K562 (cell line): ENCODE results near the gene FHDC1. TPM values are rescaled to one million over a fixed set of nuclear protein-coding genes. Genes with fewer than 3 reads are reported as not detected.
A peak's percentile ranks its signal among the peaks of the same experiment; 100 is the strongest.

Experiments
- ATAC-seq: fragments of 200-7000 bp; cut with Tn5 transposase; 3 replicates; pipeline ENCODE4 v1.9.1; 2020; ENCODE audit warnings: moderate library complexity
- BruUV-seq: library from RNA; stranded (reverse); fragments of 400-500 nt; replicated peaks from 2 replicates; lab custom pipeline; 2021; lab: Mats Ljungman, UMichigan
- CTCF ChIA-PET: fragments of 300-600 bp; formaldehyde crosslinking; extraction: SDS; loops from one replicate; lab custom pipeline; 2021; ENCODE audit warnings: low intra/inter-chr PET ratio; lab: Yijun Ruan, JAX
- POLR2A ChIA-PET: fragments of 300-600, 350-650 bp; sonication (Branson Sonifier 250); formaldehyde crosslinking; extraction: SDS; loops from one replicate; lab custom pipeline; 2021; ENCODE audit warnings: antibody characterized with exemption, inconsistent platforms; lab: Yijun Ruan, JAX
- DNase-seq, 4 experiments: peaks; one replicate each; pipeline versions ENCODE4 v3.0.0 to v3.0.0-alpha.2; 2011 to 2018; ENCODE audit warnings: low spot score in 3 of 4, mixed read lengths in 3 of 4; ENCODE audit errors: extremely low read depth in 1 of 4
- FAIRE-seq: peaks from 2 replicates; lab custom pipeline; 2011; peaks lifted over from hg19 to GRCh38; lab: Jason Lieb, UNC
- H2AFZ ChIP-seq: 2 replicates; pipeline ENCODE4 v1.6.0; 2011; ENCODE audit warnings: low read depth, low read length, control low read depth, inconsistent platforms
- H3K27ac ChIP-seq: fragments of 200-600 bp; 3 replicates; pipeline ENCODE4 v1.8.0; 2011; ENCODE audit warnings: low read depth, mild to moderate bottlenecking, control low read depth, inconsistent platforms, low read length, moderate library complexity, mixed read lengths; ENCODE audit errors: extremely low read depth
- H3K27me3 ChIP-seq, 2 experiments: fragments of 300-600 bp in 1 of 2; 2 replicates in 1 of 2; 3 replicates in 1 of 2; pipeline versions ENCODE4 v1.6.0 to v1.8.0; 2011; ENCODE audit warnings: inconsistent platforms in 2 of 2, low read length in 2 of 2, mild to moderate bottlenecking in 1 of 2, mixed read lengths in 1 of 2, moderate library complexity in 1 of 2; ENCODE audit not compliant: control insufficient read depth in 2 of 2, insufficient read depth in 2 of 2
- H3K36me3 ChIP-seq: fragments of 300-600 bp; 3 replicates; pipeline ENCODE4 v1.8.0; 2011; ENCODE audit warnings: mild to moderate bottlenecking, low read length, inconsistent platforms; ENCODE audit not compliant: control insufficient read depth, insufficient read depth
- H3K4me1 ChIP-seq, 2 experiments: fragments of 200-600 bp in 1 of 2; replicated peaks in 1 of 2; 2 replicates in 1 of 2; 3 replicates in 1 of 2; pipeline versions ENCODE4 v1.5.1 to v1.8.0; 2011; ENCODE audit warnings: inconsistent platforms in 2 of 2, low read length in 2 of 2, mild to moderate bottlenecking in 1 of 2, mixed read lengths in 1 of 2, moderate library complexity in 1 of 2; ENCODE audit not compliant: control insufficient read depth in 2 of 2, insufficient read depth in 2 of 2
- H3K4me2 ChIP-seq: 2 replicates; pipeline ENCODE4 v1.6.1; 2011; ENCODE audit warnings: low read length, control low read depth, inconsistent platforms, mixed read lengths; ENCODE audit not compliant: insufficient read depth
- H3K4me3 ChIP-seq: fragments of 200-600 bp; sonication (generic), shearing (Covaris generic); 2 replicates; pipeline ENCODE4 v1.5.1; 2016; ENCODE audit warnings: control low read depth, inconsistent platforms
- H3K79me2 ChIP-seq: fragments of 200-600 bp; 3 replicates; pipeline ENCODE4 v1.8.0; 2011; ENCODE audit warnings: low read length, inconsistent platforms; ENCODE audit not compliant: control insufficient read depth, insufficient read depth
- H3K9ac ChIP-seq, 2 experiments: 2 replicates each; pipeline versions ENCODE4 v1.6.0 to v1.6.1; 2011; ENCODE audit warnings: low read depth in 2 of 2, low read length in 2 of 2, control low read depth in 1 of 2, inconsistent platforms in 1 of 2, mild to moderate bottlenecking in 1 of 2, mixed read lengths in 1 of 2; ENCODE audit not compliant: insufficient read depth in 1 of 2
- H3K9me1 ChIP-seq: one replicate; pipeline ENCODE4 v1.6.0; 2011; ENCODE audit warnings: inconsistent platforms, mild to moderate bottlenecking, low read length, moderate library complexity; ENCODE audit not compliant: control insufficient read depth, insufficient read depth
- H3K9me3 ChIP-seq: replicated peaks from 2 replicates; pipeline ENCODE4 v1.5.1; 2011; ENCODE audit warnings: low read depth, low read length, inconsistent platforms; ENCODE audit not compliant: control insufficient read depth, insufficient read depth
- H4K20me1 ChIP-seq: replicated peaks from 2 replicates; pipeline ENCODE4 v1.6.1; 2011; ENCODE audit warnings: low read length, inconsistent platforms, mixed read lengths; ENCODE audit not compliant: control insufficient read depth, insufficient read depth
- EZH2 ChIP-seq: IDR thresholded peaks from 2 replicates; pipeline ENCODE4 v1.6.1; 2012; ENCODE audit warnings: low read depth, mild to moderate bottlenecking, inconsistent platforms, low read length, borderline replicate concordance
- FOXJ2 ChIP-seq: fragments of 200-800 bp; sonication (Bioruptor generic); IDR thresholded peaks from 2 replicates; pipeline ENCODE4 v1.6.1; 2016; ENCODE audit warnings: missing genetic modification characterization, missing compliant biosample characterization
- GATA2 ChIP-seq: sonication (generic); formaldehyde crosslinking; IDR thresholded peaks from 2 replicates; pipeline ENCODE4 v1.4.0; 2020; ENCODE audit warnings: mild to moderate bottlenecking, missing genetic modification reagents
- LCOR ChIP-seq: sonication (generic); formaldehyde crosslinking; IDR thresholded peaks from 2 replicates; pipeline ENCODE4 v1.8.0; 2022; ENCODE audit warnings: mild to moderate bottlenecking, missing genetic modification reagents
- MAFK ChIP-seq: IDR thresholded peaks from 2 replicates; pipeline ENCODE4 v1.6.1; 2011; ENCODE audit warnings: low read length, improper control_type of control experiment
- NRF1 ChIP-seq, 2 experiments: fragments of 450-650 bp; IDR thresholded peaks in 1 of 2; conservative IDR thresholded peaks in 1 of 2; 2 replicates each; pipeline ENCODE4 v1.6.1; 2014; ENCODE audit warnings: mild to moderate bottlenecking in 2 of 2
- POU5F1 ChIP-seq: fragments of 150-350 bp; IDR thresholded peaks from 2 replicates; pipeline ENCODE4 v1.6.1; 2014; ENCODE audit warnings: borderline replicate concordance, low read length, low read depth, mild to moderate bottlenecking; ENCODE audit not compliant: partially characterized antibody
- SIRT6 ChIP-seq: IDR thresholded peaks from one replicate; pipeline ENCODE4 v1.6.1; 2012; ENCODE audit warnings: low read depth, mild to moderate bottlenecking, control low read depth, inconsistent platforms, low read length, moderate library complexity
- SMARCA5 ChIP-seq: fragments of 450-650 bp; IDR thresholded peaks from 2 replicates; pipeline ENCODE4 v1.6.1; 2016
- ZFP36 ChIP-seq: fragments of 150-350 bp; IDR thresholded peaks from 2 replicates; pipeline ENCODE4 v1.6.1; 2018; ENCODE audit warnings: low read length, low read depth; ENCODE audit not compliant: partially characterized antibody
- ZNF354B ChIP-seq: fragments of 250-450 bp; sonication (Bioruptor Pico); IDR thresholded peaks from 2 replicates; pipeline ENCODE4 v1.4.0; 2020
- WGBS: fragments of 100-300 bp; shearing (Covaris generic); methylation state at CpG from one replicate; pipeline ENCODE4 v1.1.6; 2016; ENCODE audit warnings: low coverage, mixed read lengths; ENCODE audit not compliant: insufficient coverage; ENCODE audit errors: missing lambda C conversion rate; 5-methylcytosine and 5-hydroxymethylcytosine counted together
- in situ Hi-C: fragments of 300-500 bp; cut with MboI; formaldehyde crosslinking; loops from 4 replicates; pipeline ENCODE4 v1.15.0; 2018; ENCODE audit warnings: inconsistent platforms, mixed read lengths
- intact Hi-C: fragments of 100-400 bp; cut with micrococcal nuclease; formaldehyde crosslinking; loops from 2 replicates; pipeline ENCODE4 v1.14.2; 2022
- polyA plus RNA-seq, 8 experiments: library from polyadenylated mRNA; depleted of rRNA in 4 of 8; stranded (reverse) in 5 of 8; unstranded in 3 of 8; fragments of >200 nt; fragmentation: Nextera tagmentation in 2 of 8; fragmentation: Illumina TruSeq in 1 of 8; extraction: Ambion mirVana in 2 of 8; extraction: Trizol in 1 of 8; gene quantifications; 2 replicates each; pipeline versions ENCODE4 v1.2.1 to v1.2.3, GENCODE V29; 2011 to 2014; ENCODE audit warnings: inconsistent platforms in 1 of 8, missing spikeins in 1 of 8
- total RNA-seq, 7 experiments: library from RNA; depleted of rRNA in 6 of 7; stranded (reverse); fragments of >200 nt in 6 of 7; fragmentation: Illumina TruSeq in 2 of 7; extraction: Trizol in 2 of 7; gene quantifications; 2 replicates each; pipeline versions ENCODE4 v1.2.1 to v1.2.3, GENCODE V29; 2011 to 2021; ENCODE audit warnings: low replicate concordance in 1 of 7

Gene FHDC1
- total and polyA plus RNA-seq, 9 of the 15 experiments (the other 6 are each of a cell fraction or from before 2014, with no cell fraction given), result 0.01 to 0.43 (median 0.07) TPM

DNA sequence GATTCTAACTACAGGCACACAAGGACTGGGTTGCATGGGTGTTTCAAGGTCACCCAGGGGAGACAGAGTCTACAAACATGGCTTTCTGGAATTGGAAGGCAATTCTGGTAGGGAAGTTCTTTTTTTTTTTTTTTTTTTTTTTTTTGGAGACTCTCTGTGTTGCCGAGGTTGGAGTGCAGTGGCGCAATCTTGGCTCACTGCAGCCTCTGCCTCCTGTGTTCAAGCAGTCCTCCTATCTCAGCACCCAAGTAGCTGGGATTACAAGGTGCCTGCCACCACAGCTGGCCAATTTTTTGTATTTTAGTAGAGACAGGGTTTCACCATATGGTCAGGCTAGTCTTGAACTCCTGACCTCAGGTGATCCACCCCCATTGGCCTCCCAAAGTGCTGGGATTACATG lies 16.3 kb upstream of the FHDC1 start:
- Histone ChIP-seq H3K9me1 (no peaks in the 10 kb centered on the region), H2AFZ (no peak overlapping the region), H3K9ac (no peak overlapping the region), H3K4me3 (no peak overlapping the region), H3K4me1 (no peaks in the 10 kb centered on the region), H4K20me1 (no peaks in the 10 kb centered on the region), H3K79me2 (no peaks in the 10 kb centered on the region), H3K9me3 (no peaks in the 10 kb centered on the region), H3K27ac (no peak overlapping the region), H3K36me3 (no peaks in the 10 kb centered on the region), H3K4me2 (no peak overlapping the region), H3K27me3 (no peaks in the 10 kb centered on the region)
- in situ Hi-C loops (no loop called here), intact Hi-C loops (no loop called here)
- ChIA-PET CTCF (no interaction called here), POLR2A (no interaction called here)
- ATAC-seq (no peak), DNase-seq (no peak), FAIRE-seq (peak; percentile 35)
- TF ChIP-seq GATA2 (CRISPR knock-in tag) (no peak), SIRT6 (no peak), LCOR (CRISPR knock-in tag) (no peak), NRF1 (conservative IDR thresholded peaks at IDR 0.05 in 1 of 2, IDR thresholded peaks at IDR 0.05 in 1 of 2) (no peak), EZH2 (no peak), SMARCA5 (no peak), ZNF354B (CRISPR knock-in tag) (no peak)
- no CpG with 5 or more reads among the region's 2 CpGs for WGBS
- no TSS peak for BruUV-seq

DNA sequence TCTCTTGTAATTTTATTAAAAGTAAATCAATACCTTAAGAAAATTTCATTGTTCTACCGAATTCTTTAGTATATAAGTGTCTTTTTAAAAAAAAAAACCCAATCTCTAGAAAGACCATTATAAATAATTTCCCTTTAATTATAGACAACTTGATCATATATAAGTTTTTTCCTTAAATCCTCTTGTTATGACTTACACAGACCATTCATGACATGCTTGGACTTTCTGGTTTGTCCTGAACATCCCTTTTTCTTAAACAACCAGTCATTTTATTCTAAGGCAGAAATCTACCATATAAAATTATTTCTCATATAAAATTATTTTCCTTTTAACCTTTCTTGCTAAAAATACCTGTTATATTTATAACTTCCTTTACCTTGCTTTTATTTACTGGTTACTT lies 15.4 kb upstream of the FHDC1 start:
- Histone ChIP-seq H3K4me2 (no peak overlapping the region), H3K79me2 (no peaks in the 10 kb centered on the region), H3K4me1 (no peaks in the 10 kb centered on the region), H3K36me3 (no peaks in the 10 kb centered on the region), H3K27me3 (no peaks in the 10 kb centered on the region)
- in situ Hi-C loops, result no loop called here
- BruUV-seq, result no TSS peak
- no peak for ATAC-seq
- no peak for DNase-seq
- CTCF ChIA-PET, result no interaction called here
- 5% methylated on average over 1 of the region's 1 CpG for WGBS
- POLR2A ChIA-PET, result no interaction called here
- TF ChIP-seq FOXJ2 (tag), result no peak
- TF ChIP-seq MAFK, result no peak
- peak; percentile 73 for TF ChIP-seq ZFP36
- TF ChIP-seq POU5F1, result no peak
- TF ChIP-seq, all 486 proteins: peak for 1
- no peak overlapping the region for H3K9ac ChIP-seq
- H4K20me1 ChIP-seq, result no peaks in the 10 kb centered on the region
- H3K9me1 ChIP-seq, result no peaks in the 10 kb centered on the region
- H3K27ac ChIP-seq, result no peak overlapping the region
- H3K9me3 ChIP-seq, result no peaks in the 10 kb centered on the region
- no peak overlapping the region for H3K4me3 ChIP-seq
- intact Hi-C loops, result no loop called here
- no peak for FAIRE-seq
- H2AFZ ChIP-seq, result no peak overlapping the region
